ENCODE results near the gene TTC33.

TTC33 gene

GRCh38 chr5:40474250-40474649 is 281.5 kb downstream of the TTC33 start:
- in situ Hi-C loops (cut with MboI; ENCODE audit: low sequenced_read_pairs, unreplicated experiment), result no loop called here
- no peak for DNase-seq (ENCODE audit: low spot score)
- TF ChIP-seq CTCF (IDR thresholded peaks at IDR 0.05; ENCODE audit: borderline replicate concordance, control extremely low read depth, extremely low read depth, insufficient read depth, missing control alignments), result no peak

DNA sequence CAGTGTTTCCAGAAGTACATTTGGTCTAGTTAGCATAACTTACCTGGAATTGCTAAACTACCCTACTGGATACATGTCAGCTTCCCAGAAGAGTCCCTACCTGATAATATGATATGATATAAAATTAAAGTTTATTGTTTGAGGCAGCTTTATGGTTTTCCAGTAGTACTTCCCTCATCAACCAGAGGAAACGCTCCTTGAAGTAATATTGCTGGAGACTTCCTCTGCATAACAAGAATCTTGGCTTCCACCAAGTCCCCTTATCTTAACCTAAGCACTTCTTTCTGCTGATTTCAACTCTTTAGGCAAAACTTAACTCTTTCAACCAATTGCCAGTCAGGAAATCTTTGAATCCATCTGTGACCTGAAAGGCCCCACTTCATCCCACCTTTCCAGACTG is 290.3 kb downstream of the TTC33 start:
- in situ Hi-C loops (cut with MboI; ENCODE audit: low sequenced_read_pairs, unreplicated experiment), result no loop called here
- TF ChIP-seq CTCF (IDR thresholded peaks at IDR 0.05; ENCODE audit: borderline replicate concordance, control extremely low read depth, extremely low read depth, insufficient read depth, missing control alignments), result no peak
- no peak for DNase-seq (ENCODE audit: low spot score)

DNA sequence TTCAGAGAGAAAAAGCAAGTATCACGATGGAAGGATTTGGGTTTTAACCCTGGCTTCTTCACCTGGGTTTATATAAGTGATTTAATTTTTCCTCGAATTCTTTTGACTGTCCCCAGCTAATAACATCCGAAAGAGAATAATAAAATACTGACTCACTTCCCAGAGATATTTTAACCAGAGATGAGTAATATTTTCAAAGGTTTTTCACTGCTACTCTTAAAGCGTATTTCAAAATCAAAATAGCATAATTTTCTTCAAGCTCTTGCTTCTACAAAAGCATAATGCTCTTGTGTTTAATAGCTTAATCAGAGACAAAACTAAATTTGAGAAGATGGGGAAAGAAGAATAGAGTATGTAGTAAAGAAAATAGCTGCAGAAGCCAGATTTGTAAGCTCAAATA is 291.2 kb downstream of the TTC33 start:
- no peak for TF ChIP-seq CTCF (IDR thresholded peaks at IDR 0.05; ENCODE audit: borderline replicate concordance, control extremely low read depth, extremely low read depth, insufficient read depth, missing control alignments)
- in situ Hi-C loops (cut with MboI; ENCODE audit: low sequenced_read_pairs, unreplicated experiment), result no loop called here
- DNase-seq (ENCODE audit: low spot score), result no peak

Data from GM13976 (cell line).